ENCODE measurements around the gene MDGA2.

Gene MDGA2

DNA sequence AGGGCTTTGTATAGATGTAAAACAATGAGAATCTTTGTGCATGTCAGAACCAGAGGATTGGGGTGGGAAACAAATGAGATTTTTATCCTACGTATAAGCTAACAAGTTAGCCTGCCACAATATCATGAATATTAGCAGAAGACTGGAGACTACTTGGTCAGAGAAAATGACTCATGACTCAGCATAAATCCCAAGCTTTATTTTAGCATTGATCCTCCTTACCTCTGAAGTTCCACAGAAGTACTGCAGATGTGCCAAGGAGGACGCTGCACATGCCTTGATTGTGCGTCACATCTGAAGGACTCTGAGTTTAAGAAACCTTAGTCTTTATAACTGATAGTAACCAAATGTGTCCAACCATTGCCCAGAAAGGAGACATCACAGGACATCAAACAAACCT lies 789.8 kb downstream of the MDGA2 start:
- no peak for DNase-seq

DNA sequence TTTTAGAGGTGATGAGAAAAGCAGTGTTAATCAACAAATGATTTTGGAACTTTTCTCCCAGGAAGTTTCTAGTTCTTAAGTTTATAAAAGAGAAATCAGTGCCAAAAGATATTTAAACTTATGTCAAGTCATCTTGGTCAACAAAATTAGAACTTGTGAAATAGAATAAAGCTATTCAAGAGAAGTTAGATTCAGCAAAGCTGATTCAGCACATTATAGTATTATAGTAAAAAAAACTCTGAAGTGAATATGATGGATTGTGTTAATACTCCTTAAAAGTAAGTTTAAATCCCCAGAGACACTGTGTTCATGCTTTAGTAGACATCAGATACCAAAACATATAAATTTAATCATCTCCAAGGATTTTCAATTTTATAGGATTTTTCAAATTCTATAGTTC lies 813.7 kb downstream of the MDGA2 start:
- DNase-seq, result no peak

DNA sequence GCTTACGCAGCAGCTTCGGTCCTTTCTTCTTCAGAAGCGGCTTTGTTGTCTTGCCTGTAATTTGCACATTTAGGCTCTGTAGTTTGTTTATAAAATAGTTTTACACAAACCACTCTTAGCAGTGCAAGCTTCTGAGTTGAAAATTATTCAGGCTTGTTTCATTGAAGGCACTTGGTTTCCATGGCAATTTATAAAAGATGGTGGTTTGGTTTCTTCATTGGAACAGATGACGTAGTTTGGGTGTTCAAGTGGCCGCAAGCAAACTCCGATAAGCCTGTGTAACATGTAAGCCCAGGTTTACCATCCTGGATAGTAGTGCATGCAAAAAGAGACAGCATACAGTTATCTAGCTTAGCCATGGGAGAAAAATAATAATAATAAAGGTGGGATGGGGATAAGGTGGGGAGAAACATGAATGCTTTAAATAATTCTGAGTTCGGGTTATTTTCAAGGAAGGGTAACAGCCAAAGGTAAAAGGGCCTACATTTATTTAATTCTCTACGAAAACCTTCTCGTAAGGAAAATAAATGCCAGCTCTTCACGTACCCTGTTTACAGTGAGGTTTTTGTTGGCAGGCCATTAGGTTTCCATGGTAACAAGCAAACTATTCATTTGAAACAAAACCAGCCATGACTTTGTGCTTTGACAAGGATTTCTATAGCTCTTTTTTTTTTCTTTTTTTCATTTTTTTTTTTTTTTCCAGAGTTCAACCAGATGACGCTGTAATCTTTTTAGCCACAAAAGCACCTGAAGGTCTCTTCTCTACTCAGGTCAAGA lies 834.3 kb downstream of the MDGA2 start:
- no peak for DNase-seq

DNA sequence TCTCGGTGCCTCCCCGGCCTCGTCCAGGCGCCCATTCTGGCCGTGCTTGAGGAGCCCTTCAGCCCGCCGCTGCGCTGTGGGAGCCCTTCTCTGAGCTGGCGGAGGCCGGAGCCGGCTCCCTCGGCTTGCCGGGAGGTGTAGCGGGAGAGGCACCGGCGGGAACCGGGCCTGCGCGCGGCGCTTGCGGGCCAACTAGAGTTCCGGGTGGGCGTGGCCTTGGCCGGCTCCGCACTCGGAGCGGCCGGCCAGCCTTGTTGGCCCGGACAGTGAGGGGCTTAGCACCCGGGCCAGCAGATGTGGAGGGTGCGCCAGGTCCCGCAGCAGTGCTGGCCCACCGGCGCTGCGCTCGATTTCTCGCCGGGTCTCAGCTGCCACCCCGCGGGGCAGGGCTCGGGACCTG lies 855.1 kb downstream of the MDGA2 start:
- DNase-seq, result peak; percentile 37

DNA sequence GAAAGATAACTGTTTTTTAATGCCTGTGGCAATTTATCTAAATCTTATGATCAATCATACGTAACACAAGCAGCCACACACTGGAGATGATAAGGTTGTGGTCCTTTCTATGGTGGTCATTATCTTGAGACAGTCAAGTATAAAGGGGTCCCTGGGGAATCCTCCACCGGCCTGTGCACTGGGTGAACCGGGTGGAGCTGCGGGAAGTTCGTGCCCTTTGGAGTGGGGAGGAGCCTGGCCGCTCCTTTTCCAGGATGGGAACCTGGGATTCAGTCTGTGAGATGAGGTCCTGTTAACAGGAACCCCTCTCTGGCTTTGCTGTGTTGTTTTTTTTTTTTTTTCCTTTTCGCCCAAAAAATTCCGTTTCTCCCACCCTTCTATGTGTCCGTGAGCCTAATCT lies 856.3 kb downstream of the MDGA2 start:
- DNase-seq, result no peak

DNA sequence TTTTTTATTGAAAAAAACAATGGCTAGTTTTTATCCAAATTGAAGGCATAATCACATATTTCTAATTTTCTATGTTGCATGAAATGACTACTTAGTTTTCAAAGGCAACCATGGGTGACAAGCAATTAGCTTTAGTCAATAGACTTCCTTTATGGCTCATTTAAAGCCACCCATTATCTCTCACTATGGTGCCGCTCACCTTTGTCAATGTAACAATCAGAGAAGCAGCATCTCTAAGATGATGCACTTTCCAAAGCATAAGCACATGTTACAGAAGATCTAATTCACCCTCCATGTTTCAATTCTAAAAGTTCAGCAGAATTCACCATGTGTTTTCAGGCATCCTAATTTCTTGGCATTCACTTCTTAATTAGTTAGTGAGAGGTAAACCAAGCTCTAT lies 857.3 kb downstream of the MDGA2 start:
- no peak for DNase-seq

DNA sequence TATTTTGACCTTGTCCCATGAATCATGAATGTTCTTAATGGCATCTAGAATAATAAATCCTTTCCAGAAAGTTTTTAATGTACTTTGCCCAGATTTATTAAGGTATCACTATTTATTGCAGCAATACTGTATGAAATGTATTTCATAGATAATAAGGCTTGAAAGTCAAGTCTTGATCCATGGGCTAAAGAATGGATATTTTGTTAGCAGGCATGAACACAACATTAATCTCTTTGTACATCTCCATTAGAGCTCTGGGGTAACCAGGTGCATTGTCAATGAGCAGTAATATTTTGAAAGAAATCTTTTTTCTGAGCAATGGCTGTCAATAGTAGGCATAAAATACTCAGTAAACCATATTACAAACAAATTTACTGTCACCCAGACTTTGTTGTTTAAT lies 882.3 kb downstream of the MDGA2 start:
- no peak for DNase-seq
